DOHH2 (cell line): ENCODE data around the gene TOB1.

Experiments
- EZH2phosphoT487 ChIP-seq: fragments of 200-600 bp; sonication (generic); IDR thresholded peaks from 2 replicates; pipeline ENCODE4 v1.6.1; 2017; ENCODE audit warnings: borderline replicate concordance, mild to moderate bottlenecking, antibody characterized with exemption, low read length, moderate library complexity, mixed read lengths
- TF ChIP-seq, protein P1 (sequence below): fragments of 200-600 bp; sonication (generic); IDR thresholded peaks from one replicate; pipeline ENCODE4 v1.5.1; 2014; ENCODE audit warnings: antibody characterized with exemption, mild to moderate bottlenecking, low read depth, low read length; ENCODE audit not compliant: poor library complexity, severe bottlenecking

GRCh38 chr17:50840311-50840851, 25.8 kb downstream of the TOB1 start:
- TF ChIP-seq, protein P1, sequence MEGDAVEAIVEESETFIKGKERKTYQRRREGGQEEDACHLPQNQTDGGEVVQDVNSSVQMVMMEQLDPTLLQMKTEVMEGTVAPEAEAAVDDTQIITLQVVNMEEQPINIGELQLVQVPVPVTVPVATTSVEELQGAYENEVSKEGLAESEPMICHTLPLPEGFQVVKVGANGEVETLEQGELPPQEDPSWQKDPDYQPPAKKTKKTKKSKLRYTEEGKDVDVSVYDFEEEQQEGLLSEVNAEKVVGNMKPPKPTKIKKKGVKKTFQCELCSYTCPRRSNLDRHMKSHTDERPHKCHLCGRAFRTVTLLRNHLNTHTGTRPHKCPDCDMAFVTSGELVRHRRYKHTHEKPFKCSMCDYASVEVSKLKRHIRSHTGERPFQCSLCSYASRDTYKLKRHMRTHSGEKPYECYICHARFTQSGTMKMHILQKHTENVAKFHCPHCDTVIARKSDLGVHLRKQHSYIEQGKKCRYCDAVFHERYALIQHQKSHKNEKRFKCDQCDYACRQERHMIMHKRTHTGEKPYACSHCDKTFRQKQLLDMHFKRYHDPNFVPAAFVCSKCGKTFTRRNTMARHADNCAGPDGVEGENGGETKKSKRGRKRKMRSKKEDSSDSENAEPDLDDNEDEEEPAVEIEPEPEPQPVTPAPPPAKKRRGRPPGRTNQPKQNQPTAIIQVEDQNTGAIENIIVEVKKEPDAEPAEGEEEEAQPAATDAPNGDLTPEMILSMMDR = no peak
- TF ChIP-seq EZH2phosphoT487 = no peak
